Stimulated activated CD4-positive, alpha-beta T cell treated with anti-CD3 and anti-CD28 coated beads, Interleukin-15, amount 100 ng/mL, for 24 hours (primary cell): Measurements from ENCODE around the gene UNC93A.
"Not testable (repeated sequence)": the region's sequence is repeated elsewhere in the genome, so short reads cannot be mapped to it uniquely, and the experiment has no call there.

ENCODE experiments used
- DNase-seq: peaks from one replicate; pipeline ENCODE4 v3.0.0-alpha.2; 2020

UNC93A gene

GRCh38 chr6:167272151-167272550 lies 19.0 kb upstream of the UNC93A start:
- DNase-seq = no peak

- no peak for DNase-seq
These were observed 18.3 kb upstream of the UNC93A start for GRCh38 chr6:167272696-167273379.

- no peak for DNase-seq
These were observed 16.8 kb upstream of the UNC93A start for GRCh38 chr6:167274270-167274669.

GRCh38 chr6:167275001-167275400 lies 16.1 kb upstream of the UNC93A start:
- DNase-seq = no peak

GRCh38 chr6:167275436-167275835 lies 15.7 kb upstream of the UNC93A start:
- no peak for DNase-seq

- DNase-seq = no peak
These were observed 14.2 kb upstream of the UNC93A start for GRCh38 chr6:167276772-167277533.

DNA sequence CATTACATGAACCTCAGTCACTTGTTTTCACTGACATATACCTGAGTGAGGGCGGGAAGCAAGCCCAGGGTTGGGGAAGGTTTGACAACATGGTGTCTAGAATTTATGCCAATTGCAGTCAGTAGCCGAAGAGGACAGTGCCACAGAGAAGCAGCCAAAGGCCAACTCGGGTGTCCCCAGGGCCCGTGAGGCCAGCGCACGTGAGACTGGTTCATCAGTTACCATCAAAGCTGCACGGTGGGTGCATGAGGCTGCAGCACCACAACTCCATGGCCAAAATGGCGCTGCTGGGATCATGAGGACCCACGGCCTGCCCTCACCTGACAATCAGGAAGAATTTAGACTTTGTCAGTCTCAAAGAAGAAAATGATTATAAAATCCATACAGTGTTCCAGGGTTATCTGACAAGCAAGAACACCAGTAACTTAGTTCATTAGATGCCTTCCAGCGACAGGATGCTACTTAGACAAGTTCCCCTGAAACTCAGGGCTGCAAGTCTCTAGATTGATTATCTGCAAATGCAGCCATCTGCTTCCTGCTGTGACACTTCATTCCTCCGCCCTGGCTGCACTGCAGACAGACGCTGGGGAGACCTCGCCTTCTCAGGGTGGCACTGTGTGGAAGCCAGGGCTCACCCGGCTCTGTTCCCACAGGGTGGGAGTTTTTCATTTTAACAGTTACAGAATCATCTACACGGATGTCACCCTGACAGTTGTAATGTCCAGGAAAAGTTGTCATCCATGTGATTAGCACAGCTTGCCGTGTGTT lies 12.8 kb upstream of the UNC93A start:
- DNase-seq = not testable (repeated sequence)

DNA sequence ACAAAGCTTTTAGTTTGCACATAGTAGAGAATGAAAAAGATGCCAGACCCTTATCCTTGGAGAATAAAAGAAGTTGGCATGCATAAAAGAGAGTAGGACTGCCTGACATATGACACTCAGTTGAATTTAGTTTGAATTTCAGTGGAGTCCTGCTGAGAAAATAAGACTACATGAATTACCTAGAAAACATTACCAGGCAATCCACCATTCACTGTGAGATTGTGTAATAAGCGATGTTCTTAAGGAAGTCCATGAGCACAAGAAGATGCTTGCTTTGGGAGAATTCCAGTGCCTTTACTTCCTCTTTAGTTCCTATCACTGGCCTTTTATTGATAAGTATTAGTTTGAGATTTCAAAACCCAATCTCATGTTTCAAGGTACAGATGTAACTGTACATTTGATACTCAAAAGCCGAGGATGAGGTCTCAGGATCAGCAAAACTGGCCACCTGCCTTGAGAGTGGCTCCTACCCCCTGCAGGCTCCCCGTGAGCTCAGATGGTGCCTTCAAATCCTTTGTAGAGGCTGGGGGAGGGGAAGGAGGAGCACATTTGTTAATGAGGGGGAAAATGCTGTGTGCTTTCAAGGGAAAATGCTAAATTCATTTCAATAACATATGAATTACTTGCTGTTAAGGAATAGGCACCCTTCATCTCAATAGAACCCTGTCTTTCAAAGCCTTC lies 11.2 kb upstream of the UNC93A start:
- DNase-seq = no peak

DNA sequence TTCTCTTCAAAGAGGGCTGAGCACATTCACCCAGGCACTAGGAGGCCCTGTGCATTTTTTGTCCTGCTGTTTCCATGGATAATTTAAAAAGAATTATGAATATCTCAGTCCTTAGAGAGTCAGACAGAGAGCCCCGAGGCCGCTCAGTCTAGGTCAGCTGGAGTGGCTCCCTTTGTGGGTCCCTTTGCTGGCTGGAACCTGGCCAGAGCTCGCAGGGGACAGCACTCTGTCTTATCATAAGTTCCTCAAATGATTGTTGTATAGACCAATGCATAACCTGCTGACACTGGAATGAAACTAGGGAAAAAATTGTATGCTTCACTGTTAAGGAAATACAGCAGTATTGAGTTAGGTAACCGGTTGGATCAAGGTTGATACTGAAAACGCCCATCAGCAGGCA lies 10.6 kb upstream of the UNC93A start:
- not testable (repeated sequence) for DNase-seq

- no peak for DNase-seq
These were observed 8.9 kb upstream of the UNC93A start for GRCh38 chr6:167282165-167282564.

DNA sequence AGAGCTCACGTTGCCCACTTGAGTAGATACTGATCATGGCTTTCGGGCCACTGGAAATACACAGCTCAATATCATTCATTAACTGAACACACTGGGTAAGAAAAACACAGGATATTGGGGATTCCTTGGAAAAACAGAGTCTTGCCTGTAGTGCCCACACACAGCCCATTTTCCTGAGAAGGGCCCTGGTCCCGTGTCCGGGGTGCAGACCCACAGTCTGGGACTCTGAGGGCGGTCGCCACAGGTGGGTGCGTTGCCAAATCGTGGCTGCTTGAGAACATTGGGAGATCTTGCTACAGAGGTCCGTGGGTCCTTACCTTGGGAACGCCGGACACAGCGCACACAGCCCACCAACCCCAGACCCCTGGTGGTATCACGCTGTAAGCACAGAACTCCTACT lies 6.5 kb upstream of the UNC93A start:
- DNase-seq = not testable (repeated sequence)

GRCh38 chr6:167285077-167285770 lies 5.9 kb upstream of the UNC93A start:
- no peak for DNase-seq

GRCh38 chr6:167287513-167288048 lies 3.5 kb upstream of the UNC93A start:
- no peak for DNase-seq

DNA sequence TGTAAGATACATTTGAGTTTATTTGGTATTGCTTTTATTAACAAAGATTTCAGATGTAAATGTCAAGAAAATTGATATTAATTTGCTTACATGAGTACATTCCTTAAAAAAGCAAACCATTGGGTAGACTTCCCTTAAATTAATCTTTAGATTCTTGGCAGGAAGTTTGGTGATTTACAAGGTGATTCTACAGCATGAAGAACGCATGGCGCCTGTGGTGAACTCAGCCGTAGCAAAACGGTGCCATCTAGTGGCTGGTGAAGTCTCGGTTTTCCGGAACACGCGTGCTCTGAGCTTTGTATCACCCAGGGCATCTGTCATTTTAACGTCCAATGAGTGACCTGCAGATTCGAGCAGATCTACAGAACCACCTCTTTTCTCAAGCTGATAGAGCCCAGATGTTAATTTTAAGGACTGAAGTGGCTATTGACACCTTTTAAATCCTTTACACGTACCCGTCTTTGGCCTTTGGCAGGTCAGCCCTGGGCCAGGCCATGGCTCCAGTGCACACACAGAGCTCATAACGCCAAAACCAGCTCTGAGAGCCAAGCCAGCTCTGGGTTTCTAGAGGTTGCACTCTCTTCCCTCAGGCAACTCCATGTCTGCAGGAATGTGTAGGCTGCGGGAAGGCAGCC lies 2.4 kb upstream of the UNC93A start:
- DNase-seq = peak; percentile 41

DNA sequence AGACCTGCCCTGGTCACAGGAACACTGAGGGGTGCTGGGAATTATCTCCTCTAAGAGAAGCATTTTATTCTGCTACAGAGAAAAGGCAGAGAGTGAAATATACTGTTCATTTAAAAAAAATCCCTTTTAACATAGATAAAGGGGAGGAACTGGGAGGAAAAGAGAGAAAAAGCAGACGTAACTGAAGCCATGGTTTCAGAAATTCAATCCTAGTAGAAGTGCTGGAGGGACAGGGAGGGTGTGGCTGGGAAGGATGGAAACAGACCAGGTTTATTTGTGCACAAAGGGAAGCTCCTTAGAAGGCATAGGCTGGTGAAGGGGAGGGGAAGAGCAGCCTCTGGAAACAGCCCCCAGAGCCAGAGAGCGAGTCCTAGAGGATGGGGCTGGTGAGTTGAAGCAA lies 1.8 kb upstream of the UNC93A start:
- DNase-seq = not testable (repeated sequence)

- DNase-seq = no peak
These were observed 647 bp downstream of the UNC93A start for GRCh38 chr6:167291623-167292300.

DNA sequence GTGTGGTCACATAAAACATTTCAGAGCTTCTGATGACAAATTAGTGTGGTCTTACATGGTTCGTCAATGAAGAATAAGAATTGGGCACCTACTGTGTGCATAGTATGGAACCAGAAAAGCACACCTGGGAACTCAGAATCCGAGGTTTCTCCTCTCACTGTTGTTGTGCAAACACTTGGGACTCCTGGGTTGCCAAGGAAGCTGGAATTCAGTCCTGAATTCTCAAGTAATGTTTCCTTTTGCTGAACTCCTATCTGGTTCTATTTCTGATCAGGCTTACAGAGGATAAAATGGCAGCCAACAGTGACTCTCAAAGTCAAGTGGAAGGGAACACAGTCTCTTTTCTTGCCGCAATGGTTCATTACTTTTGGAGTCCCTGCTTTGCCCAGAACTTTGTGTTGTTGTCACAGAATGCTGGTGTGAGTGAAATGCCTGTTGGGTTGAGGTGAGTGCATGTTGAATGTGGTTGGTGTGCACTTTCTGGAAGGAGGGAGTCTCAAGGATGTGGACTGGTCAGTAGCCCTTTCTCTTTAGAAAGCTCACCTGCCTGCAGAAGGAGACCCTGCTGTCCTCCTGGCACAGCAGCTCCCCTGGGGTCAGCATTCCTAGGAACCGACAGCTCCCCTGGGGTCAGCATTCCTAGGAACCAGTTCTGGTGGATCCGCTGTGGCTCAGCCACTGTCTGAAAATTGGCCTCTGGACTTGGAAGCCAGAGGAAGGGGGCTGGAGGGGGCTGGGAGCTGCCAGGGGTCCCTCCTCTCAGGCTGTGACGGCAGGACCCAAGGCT lies 1.4 kb downstream of the UNC93A start:
- no peak for DNase-seq

GRCh38 chr6:167293088-167293589 lies 2.0 kb downstream of the UNC93A start:
- DNase-seq = no peak

GRCh38 chr6:167293590-167294091 lies 2.5 kb downstream of the UNC93A start:
- DNase-seq = no peak

GRCh38 chr6:167294241-167294640 lies 3.1 kb downstream of the UNC93A start:
- no peak for DNase-seq
